ENCODE measurements around the gene WAPL.

WAPL gene

DNA sequence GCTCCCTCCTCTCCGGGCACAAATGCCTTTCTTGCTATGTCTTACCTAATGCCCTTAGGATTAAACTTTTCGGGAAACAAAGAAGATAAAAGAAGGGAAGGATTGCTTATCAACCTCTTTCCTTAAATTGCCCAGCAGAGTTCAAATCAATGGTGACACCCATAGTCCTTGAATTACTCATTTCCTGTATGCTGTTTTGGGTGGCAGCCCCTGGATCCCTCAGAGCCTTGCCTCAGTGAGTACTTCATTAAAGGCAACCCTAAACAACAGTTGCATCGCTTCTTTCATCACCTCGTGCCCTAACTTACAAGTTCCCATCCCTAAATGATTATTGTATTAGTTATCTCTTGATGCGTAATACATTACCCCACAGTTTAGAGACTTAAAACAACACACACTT is 31.6 kb upstream of the WAPL start:
- TF ChIP-seq EZH2phosphoT487 (IDR thresholded peaks at IDR 0.05; ENCODE audit: low read length) (no peak), EZH2 (optimal IDR thresholded peaks at IDR 0.05; ENCODE audit: low read depth, low read length) (no peak)
- TF ChIP-seq, protein P1, sequence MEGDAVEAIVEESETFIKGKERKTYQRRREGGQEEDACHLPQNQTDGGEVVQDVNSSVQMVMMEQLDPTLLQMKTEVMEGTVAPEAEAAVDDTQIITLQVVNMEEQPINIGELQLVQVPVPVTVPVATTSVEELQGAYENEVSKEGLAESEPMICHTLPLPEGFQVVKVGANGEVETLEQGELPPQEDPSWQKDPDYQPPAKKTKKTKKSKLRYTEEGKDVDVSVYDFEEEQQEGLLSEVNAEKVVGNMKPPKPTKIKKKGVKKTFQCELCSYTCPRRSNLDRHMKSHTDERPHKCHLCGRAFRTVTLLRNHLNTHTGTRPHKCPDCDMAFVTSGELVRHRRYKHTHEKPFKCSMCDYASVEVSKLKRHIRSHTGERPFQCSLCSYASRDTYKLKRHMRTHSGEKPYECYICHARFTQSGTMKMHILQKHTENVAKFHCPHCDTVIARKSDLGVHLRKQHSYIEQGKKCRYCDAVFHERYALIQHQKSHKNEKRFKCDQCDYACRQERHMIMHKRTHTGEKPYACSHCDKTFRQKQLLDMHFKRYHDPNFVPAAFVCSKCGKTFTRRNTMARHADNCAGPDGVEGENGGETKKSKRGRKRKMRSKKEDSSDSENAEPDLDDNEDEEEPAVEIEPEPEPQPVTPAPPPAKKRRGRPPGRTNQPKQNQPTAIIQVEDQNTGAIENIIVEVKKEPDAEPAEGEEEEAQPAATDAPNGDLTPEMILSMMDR (IDR thresholded peaks at IDR 0.05; ENCODE audit: low read length), result no peak
- H3K79me2 ChIP-seq (ENCODE audit: low read length), result no peaks in the 10 kb centered on the region
- no peak overlapping the region for H3K4me3 ChIP-seq (ENCODE audit: low read length)
- no peak for DNase-seq
- no peaks in the 10 kb centered on the region for H3K27me3 ChIP-seq (replicated peaks; ENCODE audit: insufficient read depth, low read length)
- H3K9ac ChIP-seq (ENCODE audit: low read length), result no peak overlapping the region
- H3K4me2 ChIP-seq (ENCODE audit: low read depth, low read length), result no peak overlapping the region
- no peaks in the 10 kb centered on the region for H3K9me3 ChIP-seq (replicated peaks; ENCODE audit: insufficient read depth, low read length)
- no peaks in the 10 kb centered on the region for H3K9me2 ChIP-seq (replicated peaks; ENCODE audit: insufficient read depth, low read length)
- H3K27ac ChIP-seq (ENCODE audit: low read length), result no peak overlapping the region
- H3F3A ChIP-seq (ENCODE audit: insufficient read depth, low read length), result no peaks in the 10 kb centered on the region
- no peaks in the 10 kb centered on the region for H3K36me3 ChIP-seq (replicated peaks; ENCODE audit: insufficient read depth, low read length)
- no peaks in the 10 kb centered on the region for H4K20me1 ChIP-seq (ENCODE audit: insufficient read depth, low read length)
- no peaks in the 10 kb centered on the region for H3K4me1 ChIP-seq (ENCODE audit: low read length)
- H2AFZ ChIP-seq (ENCODE audit: low read length), result no peak overlapping the region

GRCh38 chr10:86547296-86547695 is 25.7 kb upstream of the WAPL start:
- no peak overlapping the region for H3K9ac ChIP-seq (ENCODE audit: low read length)
- no peak overlapping the region for H3K27ac ChIP-seq (ENCODE audit: low read length)
- H3K9me3 ChIP-seq (replicated peaks; ENCODE audit: insufficient read depth, low read length), result no peaks in the 10 kb centered on the region
- no peaks in the 10 kb centered on the region for H3F3A ChIP-seq (ENCODE audit: insufficient read depth, low read length)
- H2AFZ ChIP-seq (ENCODE audit: low read length), result no peak overlapping the region
- H3K9me2 ChIP-seq (replicated peaks; ENCODE audit: insufficient read depth, low read length), result no peaks in the 10 kb centered on the region
- no peaks in the 10 kb centered on the region for H3K27me3 ChIP-seq (replicated peaks; ENCODE audit: insufficient read depth, low read length)
- no peak overlapping the region for H3K4me2 ChIP-seq (ENCODE audit: low read depth, low read length)
- no peak for DNase-seq
- no peaks in the 10 kb centered on the region for H3K79me2 ChIP-seq (ENCODE audit: low read length)
- H4K20me1 ChIP-seq (ENCODE audit: insufficient read depth, low read length), result no peaks in the 10 kb centered on the region
- H3K4me3 ChIP-seq (ENCODE audit: low read length), result no peak overlapping the region
- H3K4me1 ChIP-seq (ENCODE audit: low read length), result no peaks in the 10 kb centered on the region
- no peaks in the 10 kb centered on the region for H3K36me3 ChIP-seq (replicated peaks; ENCODE audit: insufficient read depth, low read length)
- no peak for TF ChIP-seq EZH2phosphoT487 (IDR thresholded peaks at IDR 0.05; ENCODE audit: low read length)
- TF ChIP-seq EZH2 (optimal IDR thresholded peaks at IDR 0.05; ENCODE audit: low read depth, low read length), result no peak
- TF ChIP-seq, protein P1 (IDR thresholded peaks at IDR 0.05; ENCODE audit: low read length), result no peak

DNA sequence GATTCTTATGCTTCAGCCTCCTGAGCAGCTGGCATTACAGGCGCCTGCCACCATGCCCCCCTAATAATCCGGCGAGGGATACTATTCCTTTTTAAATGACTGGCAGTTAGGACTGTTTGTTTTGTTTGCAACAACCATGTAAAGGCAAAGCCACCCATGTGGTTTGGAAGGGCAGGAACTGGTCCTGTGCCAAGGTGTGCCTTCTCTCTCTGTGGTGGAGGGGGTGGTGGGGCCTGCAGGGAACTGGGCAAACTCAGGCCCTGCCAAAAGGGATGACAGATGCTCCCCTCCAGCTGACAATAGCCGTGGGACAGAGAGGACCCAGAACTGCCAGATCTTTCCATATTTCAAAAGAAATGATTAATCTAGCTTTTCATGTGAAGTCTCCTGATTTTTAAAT is 23.5 kb upstream of the WAPL start:
- Histone ChIP-seq H3K27ac (ENCODE audit: low read length) (no peak overlapping the region), H2AFZ (ENCODE audit: low read length) (no peak overlapping the region), H3K79me2 (ENCODE audit: low read length) (no peaks in the 10 kb centered on the region), H3K9ac (ENCODE audit: low read length) (no peak overlapping the region), H3K9me2 (replicated peaks; ENCODE audit: insufficient read depth, low read length) (no peaks in the 10 kb centered on the region), H3K4me2 (ENCODE audit: low read depth, low read length) (no peak overlapping the region), H3K9me3 (replicated peaks; ENCODE audit: insufficient read depth, low read length) (no peaks in the 10 kb centered on the region), H3K36me3 (replicated peaks; ENCODE audit: insufficient read depth, low read length) (no peaks in the 10 kb centered on the region), H3F3A (ENCODE audit: insufficient read depth, low read length) (no peaks in the 10 kb centered on the region), H4K20me1 (ENCODE audit: insufficient read depth, low read length) (no peaks in the 10 kb centered on the region), H3K4me1 (ENCODE audit: low read length) (no peaks in the 10 kb centered on the region), H3K4me3 (ENCODE audit: low read length) (no peak overlapping the region), H3K27me3 (replicated peaks; ENCODE audit: insufficient read depth, low read length) (no peaks in the 10 kb centered on the region)
- DNase-seq, result no peak
- TF ChIP-seq, protein P1 (IDR thresholded peaks at IDR 0.05; ENCODE audit: low read length), result no peak
- TF ChIP-seq EZH2 (optimal IDR thresholded peaks at IDR 0.05; ENCODE audit: low read depth, low read length) (no peak), EZH2phosphoT487 (IDR thresholded peaks at IDR 0.05; ENCODE audit: low read length) (no peak)

All from MM.1S (cell line).